Measurements from ENCODE around the gene GSTO2. TPM values are rescaled to one million over a fixed set of nuclear protein-coding genes. Genes with fewer than 3 reads are reported as not detected.

The GSTO2 gene
- total RNA-seq, 1 experiment from 2014 or later = not detected

- peak; percentile 47 for DNase-seq (ENCODE audit: low spot score)
These were observed 70.6 kb downstream of the GSTO2 start for GRCh38 chr10:104339469-104340110.

- no peak for DNase-seq (ENCODE audit: low spot score)
These were observed 71.1 kb downstream of the GSTO2 start for GRCh38 chr10:104340111-104340526.

GRCh38 chr10:104340641-104341040 lies 71.7 kb downstream of the GSTO2 start:
- no peak for DNase-seq (ENCODE audit: low spot score)

- DNase-seq (ENCODE audit: low spot score) = no peak
These were observed 74.0 kb downstream of the GSTO2 start for GRCh38 chr10:104342941-104343411.

- DNase-seq (ENCODE audit: low spot score) = no peak
These were observed 75.2 kb downstream of the GSTO2 start for GRCh38 chr10:104344219-104344618.

GRCh38 chr10:104345515-104345914 lies 76.5 kb downstream of the GSTO2 start:
- no peak for DNase-seq (ENCODE audit: low spot score)

- DNase-seq (ENCODE audit: low spot score) = no peak
These were observed 77.0 kb downstream of the GSTO2 start for GRCh38 chr10:104345941-104346340.

- no peak for DNase-seq (ENCODE audit: low spot score)
These were observed 78.5 kb downstream of the GSTO2 start for GRCh38 chr10:104347295-104348045.

GRCh38 chr10:104348601-104349000 lies 79.6 kb downstream of the GSTO2 start:
- DNase-seq (ENCODE audit: low spot score) = no peak

- peak; percentile 78 for DNase-seq (ENCODE audit: low spot score)
These were observed 80.7 kb downstream of the GSTO2 start for GRCh38 chr10:104349623-104350126.

- peak; percentile 72 for DNase-seq (ENCODE audit: low spot score)
These were observed 81.2 kb downstream of the GSTO2 start for GRCh38 chr10:104350127-104350635.

- no peak for DNase-seq (ENCODE audit: low spot score)
These were observed 82.2 kb downstream of the GSTO2 start for GRCh38 chr10:104351061-104351702.

GRCh38 chr10:104351919-104352318 lies 82.9 kb downstream of the GSTO2 start:
- DNase-seq (ENCODE audit: low spot score) = no peak

- peak; percentile 74 for DNase-seq (ENCODE audit: low spot score)
These were observed 84.5 kb downstream of the GSTO2 start, which contains the start of gene CFAP58 for GRCh38 chr10:104353325-104354048. Gene CFAP58 (plus strand): TSS chr10:104353833. CDS start chr10:104353898, 65 bp downstream.

Other genes starting within 250 kb of the GSTO2 start
- gene COL17A1, start 183.3 kb upstream of the GSTO2 start, total RNA-seq (2014; rRNA removed; shearing (Covaris generic)) = not detected in 2 replicates
- 8.9 and 9.3 TPM in 2 replicates for gene SFR1, start 147.0 kb upstream of the GSTO2 start, total RNA-seq (2014; rRNA removed; shearing (Covaris generic))
- gene CFAP43, start 36.8 kb upstream of the GSTO2 start, total RNA-seq (2014; rRNA removed; shearing (Covaris generic)) = 0.27 TPM in 1 of 2 replicates, not detected in the other
- 171 and 239 TPM in 2 replicates for gene GSTO1, start 14.3 kb upstream of the GSTO2 start, total RNA-seq (2014; rRNA removed; shearing (Covaris generic))
- 1.3 and 3.3 TPM in 2 replicates for gene ITPRIP, start 69.3 kb downstream of the GSTO2 start, total RNA-seq (2014; rRNA removed; shearing (Covaris generic))
- 0.08 and 0.12 TPM in 2 replicates for gene CFAP58, start 84.6 kb downstream of the GSTO2 start, total RNA-seq (2014; rRNA removed; shearing (Covaris generic))